CD4-positive, alpha-beta T cell (primary cell): ENCODE data around the gene LMX1B. TPM values are rescaled to one million over a fixed set of nuclear protein-coding genes. Genes with fewer than 3 reads are reported as not detected.

ENCODE experiments used
- ATAC-seq: fragments of 200-7000 bp; cut with Tn5 transposase; one replicate; pipeline ENCODE4 v1.10.0; 2022; ENCODE audit warnings: mild to moderate bottlenecking; ENCODE audit not compliant: poor library complexity
- CTCF ChIA-PET: fragments of 350-600 bp; sonication (Branson Sonifier 250); formaldehyde crosslinking; loops from one replicate; lab custom pipeline; 2021; ENCODE audit warnings: antibody characterized with exemption, inconsistent platforms; lab: Charles Lee
- POLR2A ChIA-PET: fragments of 350-600 bp; sonication (Branson Sonifier 250); formaldehyde crosslinking; loops from one replicate; lab custom pipeline; 2021; ENCODE audit warnings: antibody characterized with exemption, inconsistent platforms; lab: Charles Lee
- DNase-seq, 14 experiments: peaks; one replicate each; pipeline ENCODE4 v3.0.0-alpha.2; 2013 to 2020; ENCODE audit warnings: mixed read lengths in 2 of 14
- H3K27ac ChIP-seq, 2 donors: one replicate each; pipeline versions ENCODE4 v1.5.1 to v1.7.0; 2013; ENCODE audit warnings: low read length in 2 of 2, low read depth in 1 of 2, mild to moderate bottlenecking in 1 of 2
- H3K27me3 ChIP-seq, 2 experiments: 1 replicate in 1 of 2; 2 replicates in 1 of 2; pipeline versions ENCODE4 v1.6.1 to v1.7.0; 2013; ENCODE audit warnings: low read length in 2 of 2, control low read depth in 1 of 2, mild to moderate bottlenecking in 1 of 2, moderate library complexity in 1 of 2; ENCODE audit not compliant: insufficient read depth in 2 of 2, control insufficient read depth in 1 of 2
- H3K36me3 ChIP-seq: one replicate; pipeline ENCODE4 v1.6.1; 2013; ENCODE audit warnings: low read length, control low read depth; ENCODE audit not compliant: insufficient read depth
- H3K4me1 ChIP-seq: one replicate; pipeline ENCODE4 v1.6.1; 2013; ENCODE audit warnings: low read length, control low read depth; ENCODE audit not compliant: insufficient read depth
- H3K4me3 ChIP-seq: one replicate; pipeline ENCODE4 v1.5.1; 2013; ENCODE audit warnings: mild to moderate bottlenecking, low read length, moderate library complexity
- H3K9me3 ChIP-seq, 2 experiments: 1 replicate in 1 of 2; 2 replicates in 1 of 2; pipeline versions ENCODE4 v1.6.1 to v1.7.0; 2013; ENCODE audit warnings: low read length in 2 of 2, mild to moderate bottlenecking in 2 of 2, control low read depth in 1 of 2, moderate library complexity in 1 of 2; ENCODE audit not compliant: control insufficient read depth in 1 of 2, insufficient read depth in 1 of 2
- H3K27ac Mint-ChIP-seq: one replicate; pipeline ENCODE4 v1.8.0; 2020; ENCODE audit warnings: mixed read lengths
- H3K27me3 Mint-ChIP-seq: one replicate; pipeline ENCODE4 v1.8.0; 2021; ENCODE audit warnings: mixed read lengths
- H3K36me3 Mint-ChIP-seq: one replicate; pipeline ENCODE4 v1.8.0; 2021; ENCODE audit warnings: low read depth, mixed read lengths
- H3K4me1 Mint-ChIP-seq: one replicate; pipeline ENCODE4 v1.8.0; 2021; ENCODE audit warnings: low read depth, mixed read lengths
- H3K4me3 Mint-ChIP-seq: one replicate; pipeline ENCODE4 v1.8.0; 2020; ENCODE audit warnings: mild to moderate bottlenecking, mixed read lengths
- H3K9me3 Mint-ChIP-seq: one replicate; pipeline ENCODE4 v1.8.0; 2020; ENCODE audit warnings: mixed read lengths
- CTCF ChIP-seq: fragments of 200-600 bp; IDR thresholded peaks from one replicate; pipeline ENCODE4 v1.8.0; 2022; ENCODE audit warnings: antibody characterized with exemption, mild to moderate bottlenecking
- intact Hi-C, 2 experiments: fragments of 100-400 bp; cut with DNase I in 1 of 2; cut with micrococcal nuclease in 1 of 2; formaldehyde crosslinking; loops; one replicate each; pipeline versions ENCODE4 v1.15.1 to v1.9.0; 2023 to 2025; cut with DNase I, micrococcal nuclease
- total RNA-seq, 174 experiments: library from RNA in 2 of 174; stranded (reverse) in 2 of 174; gene quantifications; one replicate each; pipeline ENCODE4 v1.2.3 and lab custom pipeline; 2021 to 2026

Gene LMX1B
- total RNA-seq, 2 experiments from 2014 or later = not detected

- Mint-ChIP-seq H3K9me3 (no peaks in the 10 kb centered on the region), H3K27me3 (peaks cover 74% of the 10 kb centered on the region), H3K4me3 (peak overlapping the region; percentile 59), H3K4me1 (peaks cover 11% of the 10 kb centered on the region), H3K36me3 (no peaks in the 10 kb centered on the region), H3K27ac (no peak overlapping the region)
- ChIA-PET CTCF (interaction anchor here (0.5 kb wide), 2 partner anchors 947 to 1956 kb away, joined by 3 read pairs; no protein-coding TSS in a partner anchor), POLR2A (no interaction called here)
- DNase-seq (no peak), ATAC-seq (no peak)
- Histone ChIP-seq H3K4me1 (peaks cover 33% of the 10 kb centered on the region), H3K9me3 (peaks cover 0 to 13% of the 10 kb centered on the region in 2 experiments), H3K4me3 (no peak overlapping the region), H3K27ac (no peak overlapping the region), H3K27me3 (peaks cover 66 to 83% of the 10 kb centered on the region in 2 experiments), H3K36me3 (no peaks in the 10 kb centered on the region)
- intact Hi-C loops = loop anchor here (1.0 to 10.0 kb wide), 3 partner anchors 84 to 171 kb away; no protein-coding TSS in a partner anchor
- no peak for TF ChIP-seq CTCF
Measured at GRCh38 chr9:126611193-126611591, 2.5 kb upstream of the LMX1B start.

- peaks cover 0 to 13% of the 10 kb centered on the region in 2 experiments for H3K9me3 ChIP-seq
- CTCF ChIA-PET = no interaction called here
- peak; percentile 73 for ATAC-seq
- POLR2A ChIA-PET = no interaction called here
- H3K4me1 ChIP-seq = peaks cover 33% of the 10 kb centered on the region
- no peak overlapping the region for H3K4me3 ChIP-seq
- H3K27me3 Mint-ChIP-seq = peaks cover 74% of the 10 kb centered on the region
- intact Hi-C loops = loop anchor here (1.0 to 10.0 kb wide), 3 partner anchors 83 to 171 kb away; no protein-coding TSS in a partner anchor
- H3K4me3 Mint-ChIP-seq = peak overlapping the region; percentile 59
- no peaks in the 10 kb centered on the region for H3K36me3 Mint-ChIP-seq
- no peaks in the 10 kb centered on the region for H3K36me3 ChIP-seq
- H3K27ac Mint-ChIP-seq = no peak overlapping the region
- H3K4me1 Mint-ChIP-seq = peaks cover 12% of the 10 kb centered on the region
- DNase-seq = peak; percentile 40 to 78 (median 62)
- TF ChIP-seq CTCF = peak; percentile 74
- no peaks in the 10 kb centered on the region for H3K9me3 Mint-ChIP-seq
- H3K27me3 ChIP-seq = peaks cover 71 to 83% of the 10 kb centered on the region in 2 experiments
- no peak overlapping the region for H3K27ac ChIP-seq
Measured at GRCh38 chr9:126611592-126612325, 2.0 kb upstream of the LMX1B start.

- Histone ChIP-seq H3K4me1 (peaks cover 33% of the 10 kb centered on the region), H3K9me3 (peaks cover 0 to 13% of the 10 kb centered on the region in 2 experiments), H3K27ac (no peak overlapping the region), H3K36me3 (no peaks in the 10 kb centered on the region), H3K4me3 (no peak overlapping the region), H3K27me3 (peaks cover 73 to 83% of the 10 kb centered on the region in 2 experiments)
- CTCF ChIA-PET = no interaction called here
- peaks cover 18% of the 10 kb centered on the region for H3K4me1 Mint-ChIP-seq
- peaks cover 74% of the 10 kb centered on the region for H3K27me3 Mint-ChIP-seq
- no peaks in the 10 kb centered on the region for H3K36me3 Mint-ChIP-seq
- DNase-seq = no peak
- peak; percentile 14 for ATAC-seq
- peak overlapping the region; percentile 42 for H3K4me3 Mint-ChIP-seq
- H3K27ac Mint-ChIP-seq = no peak overlapping the region
- no peak for TF ChIP-seq CTCF
- intact Hi-C loops = loop anchor here in 1 of 2 experiments (5.0 to 10.0 kb wide), 2 partner anchors 82 to 170 kb away; no protein-coding TSS in a partner anchor
- H3K9me3 Mint-ChIP-seq = no peaks in the 10 kb centered on the region
- POLR2A ChIA-PET = no interaction called here
Measured at GRCh38 chr9:126612326-126612812, 1.4 kb upstream of the LMX1B start.
